Myocyte (in vitro differentiated cells): ENCODE results near the gene GPR183. TPM values are rescaled to one million over a fixed set of nuclear protein-coding genes. Genes with fewer than 3 reads are reported as not detected.

Experiments used
- DNase-seq: peaks from one replicate; pipeline ENCODE4 v3.0.0-alpha.2; 2012; ENCODE audit warnings: low read depth
- total RNA-seq: library from RNA; depleted of rRNA; stranded (reverse); fragments of >200 nt; gene quantifications from 2 replicates; pipeline ENCODE4 v1.2.3, GENCODE V29; 2014

The GPR183 gene
- total RNA-seq, 1 donor from 2014 or later, result 0.32 TPM

DNA sequence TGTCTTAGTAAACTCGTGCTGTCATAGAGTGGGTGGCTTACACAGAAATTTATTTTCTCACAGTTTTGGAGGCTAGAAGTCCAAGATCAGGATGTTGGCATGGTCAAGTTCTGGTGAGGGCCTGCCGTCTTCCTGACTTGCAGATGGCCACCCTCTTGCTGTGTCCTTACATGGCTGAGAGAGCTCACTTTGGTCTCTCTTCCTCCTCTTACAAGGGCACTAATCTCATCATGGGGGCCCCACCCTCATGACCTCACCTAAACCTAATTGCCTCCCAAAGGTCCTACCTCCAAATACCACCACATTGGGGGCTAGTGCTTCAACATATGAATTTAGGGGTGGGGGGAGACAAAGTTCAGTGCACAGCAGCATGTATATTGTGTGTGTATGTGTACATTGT is 34.7 kb downstream of the GPR183 start:
- no peak for DNase-seq

GRCh38 chr13:99271249-99271648 is 36.0 kb downstream of the GPR183 start:
- no peak for DNase-seq

DNA sequence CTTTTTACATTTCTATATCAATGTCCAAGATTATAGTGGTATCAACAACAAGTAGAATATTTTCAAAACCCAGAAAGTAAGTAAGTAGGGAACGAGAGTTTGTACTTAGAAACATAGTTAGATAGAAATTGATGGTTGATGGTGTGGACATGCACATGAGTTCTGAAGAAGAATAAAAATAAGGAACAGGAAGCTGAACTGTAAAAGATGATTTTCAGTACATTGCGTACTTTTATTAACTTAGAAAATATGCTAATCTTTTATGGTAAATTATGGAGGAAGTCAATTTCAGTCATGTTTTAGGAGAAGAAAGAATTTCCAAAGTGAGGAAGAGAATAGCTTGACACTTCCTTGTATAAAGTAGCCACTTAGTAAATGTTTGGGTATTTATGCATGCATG is 36.7 kb downstream of the GPR183 start:
- no peak for DNase-seq

DNA sequence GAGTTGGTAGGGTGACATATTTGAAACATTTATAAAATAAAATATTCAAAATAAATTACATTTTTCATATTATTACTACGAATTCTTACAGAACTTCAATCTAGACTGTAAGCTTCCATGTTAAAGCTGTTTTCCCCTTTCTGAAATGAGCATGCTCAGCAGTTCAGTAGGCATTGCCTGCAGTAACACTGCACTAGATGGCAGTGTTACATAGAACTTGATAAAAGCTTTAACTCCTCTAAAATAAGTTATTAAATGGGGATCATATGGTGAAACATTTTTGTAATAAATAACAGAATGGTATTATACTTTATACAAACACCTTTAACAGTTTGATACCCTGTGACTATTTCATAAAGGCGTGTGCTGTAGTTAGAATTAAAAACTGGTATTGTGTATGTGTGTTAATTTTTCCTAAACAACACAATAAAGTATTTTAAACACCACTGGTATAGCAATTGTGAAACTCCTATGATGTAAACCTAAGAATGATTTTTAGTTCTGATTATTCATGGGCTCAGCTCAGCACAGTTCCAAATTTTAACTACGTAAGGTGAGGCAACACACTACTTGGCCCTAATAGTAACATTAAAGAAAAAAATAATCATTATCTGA is 37.5 kb downstream of the GPR183 start:
- peak; percentile 63 for DNase-seq

GRCh38 chr13:99268822-99269221 is 38.4 kb downstream of the GPR183 start:
- no peak for DNase-seq

DNA sequence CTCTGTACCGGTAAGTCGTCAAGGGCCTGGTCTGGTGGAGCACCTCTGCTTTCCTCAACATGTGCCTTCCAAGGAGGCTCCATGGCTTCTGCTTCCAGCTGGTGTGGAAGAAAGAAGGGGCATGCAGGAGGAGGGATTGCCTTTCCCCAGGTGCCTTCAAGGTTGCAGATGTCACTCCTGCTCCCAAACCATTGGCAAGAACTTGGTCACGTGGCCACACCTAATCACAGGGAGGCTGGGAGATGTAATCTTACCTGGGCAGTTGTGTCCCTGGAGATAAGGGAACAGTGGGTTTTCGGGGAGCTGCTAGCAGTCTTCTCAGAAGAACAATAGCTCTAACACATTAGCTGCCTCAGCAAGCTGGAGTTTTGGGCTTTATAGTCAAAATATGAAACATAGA is 39.3 kb downstream of the GPR183 start:
- no peak for DNase-seq

- no peak for DNase-seq
Observed at GRCh38 chr13:99266827-99267226, 40.4 kb downstream of the GPR183 start.

DNA sequence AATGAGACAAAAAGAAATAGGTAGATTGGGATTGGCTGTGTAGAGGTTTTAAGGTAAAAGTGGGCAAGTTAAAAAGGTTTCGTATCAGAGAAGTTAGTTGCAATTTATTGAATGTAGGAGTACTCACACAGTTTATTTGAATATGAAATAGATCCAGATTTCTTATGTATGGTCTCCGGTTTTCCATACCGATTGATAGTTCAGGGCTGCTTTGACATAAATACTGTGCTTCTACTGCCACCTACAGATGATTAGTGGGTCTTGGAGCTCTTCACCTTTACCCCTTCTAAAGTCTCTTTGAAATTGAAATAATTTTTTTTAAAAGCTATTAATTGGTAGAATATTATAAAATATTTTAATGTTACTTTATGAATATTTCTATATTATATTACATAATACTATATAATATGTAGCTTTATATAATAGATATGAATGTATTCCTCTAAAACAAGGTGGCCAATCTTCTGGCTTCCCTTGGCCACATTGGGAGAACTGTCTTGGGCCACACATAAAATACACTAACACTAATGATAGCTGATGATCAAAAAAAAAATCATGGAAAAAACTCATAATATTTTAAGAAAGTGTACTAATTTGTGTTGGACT is 41.3 kb downstream of the GPR183 start:
- DNase-seq, result peak; percentile 47

DNA sequence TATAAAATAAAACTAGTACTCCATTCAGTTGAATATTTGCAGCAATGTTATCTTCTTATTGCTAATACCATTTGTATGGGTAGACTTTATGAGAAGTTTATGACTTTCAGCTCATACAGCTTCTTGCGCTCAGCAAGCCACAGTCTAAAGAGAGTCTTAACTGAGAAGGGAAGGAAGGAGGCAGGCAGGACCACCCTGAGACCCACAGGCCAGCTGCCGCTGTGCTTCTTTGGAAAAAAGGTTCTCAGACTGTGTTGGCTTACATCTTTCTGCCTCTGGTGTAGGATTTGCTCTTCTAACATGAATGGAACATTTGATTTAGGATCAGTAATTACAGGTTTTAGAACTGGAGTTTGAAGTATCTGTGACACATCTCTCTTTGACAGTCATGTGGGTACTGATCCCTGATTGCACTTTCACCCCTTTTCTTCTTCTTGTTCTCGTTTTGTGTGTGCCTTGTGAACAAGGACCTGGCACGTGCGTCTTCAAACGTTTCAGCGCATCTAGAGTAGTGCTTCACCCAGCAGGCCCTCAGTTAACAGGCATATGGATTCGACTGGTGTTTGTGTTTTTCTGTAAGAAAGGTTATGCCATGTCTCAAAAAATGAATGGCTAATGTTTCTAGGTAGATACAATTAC is 41.9 kb downstream of the GPR183 start:
- no peak for DNase-seq

DNA sequence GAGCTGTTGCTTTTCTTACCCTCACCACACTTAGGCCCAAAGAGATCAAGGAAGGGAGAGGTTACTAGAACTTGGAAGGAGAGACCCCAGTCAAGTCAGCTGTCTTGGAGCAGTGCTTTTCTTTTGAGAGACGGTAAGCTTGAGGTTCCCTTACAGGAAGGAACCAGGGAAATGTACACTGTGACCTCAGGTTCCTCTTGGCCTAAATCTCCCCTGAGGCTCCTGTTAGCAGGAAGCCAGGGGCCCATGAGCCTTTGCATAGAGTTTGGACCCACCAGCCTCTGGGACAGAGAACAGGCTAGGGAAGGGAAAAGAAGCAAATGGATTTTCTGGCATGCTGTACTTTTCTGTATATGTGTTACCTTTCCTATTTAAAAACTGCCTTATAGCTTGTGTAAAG is 43.1 kb downstream of the GPR183 start:
- DNase-seq, result no peak

DNA sequence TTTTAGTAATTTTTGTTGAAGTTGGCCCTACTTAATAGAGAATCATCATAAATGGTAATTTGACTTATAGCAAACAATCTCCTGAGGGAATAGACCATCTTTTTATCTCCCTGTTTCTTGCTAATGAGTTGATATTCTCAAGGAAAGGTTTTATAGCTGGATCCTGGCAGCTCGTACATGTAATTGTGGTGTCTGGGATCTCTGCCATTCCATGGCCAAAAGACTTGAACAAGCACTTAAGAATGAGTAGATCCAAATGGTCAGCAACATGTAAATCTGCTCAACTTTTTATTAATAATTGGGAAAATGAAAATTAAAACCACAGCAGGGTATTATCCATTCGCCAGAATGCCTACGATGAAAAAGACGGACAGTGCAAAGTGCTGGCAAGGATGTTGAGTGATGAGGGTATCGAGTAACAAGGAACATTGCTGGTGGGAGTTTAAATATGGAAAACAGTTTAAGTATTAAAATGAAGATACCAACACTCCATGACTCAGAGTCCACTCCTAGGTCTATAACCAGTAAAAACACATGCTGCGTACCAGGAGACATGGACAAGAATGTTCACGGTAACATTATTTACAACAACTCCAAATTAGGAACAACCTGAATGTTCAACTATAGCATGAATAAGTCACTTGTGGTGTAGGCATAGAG is 43.9 kb downstream of the GPR183 start:
- DNase-seq, result no peak

DNA sequence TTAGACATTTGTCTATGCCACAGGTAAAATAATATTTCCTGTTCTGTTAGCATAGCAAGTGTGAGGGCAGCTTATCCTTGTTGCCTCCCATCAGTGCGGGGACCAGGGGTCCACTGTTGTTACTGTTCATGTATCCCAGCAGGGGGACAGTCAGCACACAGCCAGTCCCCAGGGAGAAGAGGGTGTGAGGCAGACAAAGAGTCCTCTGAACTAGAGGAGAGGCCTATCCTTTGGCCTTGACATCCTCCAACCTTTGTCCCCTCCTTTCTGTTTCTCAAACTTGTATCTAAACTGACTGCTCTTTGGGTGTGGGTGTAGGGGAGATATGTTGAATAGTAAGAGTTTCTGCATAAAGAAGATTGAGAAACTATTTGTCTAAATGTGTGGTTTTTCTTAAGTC is 46.1 kb downstream of the GPR183 start:
- no peak for DNase-seq

GRCh38 chr13:99260216-99260615 is 47.0 kb downstream of the GPR183 start:
- DNase-seq, result no peak

GRCh38 chr13:99258946-99259345 is 48.3 kb downstream of the GPR183 start:
- no peak for DNase-seq

- DNase-seq, result no peak
Observed at GRCh38 chr13:99258210-99258860, 48.9 kb downstream of the GPR183 start, which contains the start of gene GPR18. GPR18 (minus strand) TSS chr13:99258379; CDS start chr13:99255872, 2,507 bp downstream.

DNA sequence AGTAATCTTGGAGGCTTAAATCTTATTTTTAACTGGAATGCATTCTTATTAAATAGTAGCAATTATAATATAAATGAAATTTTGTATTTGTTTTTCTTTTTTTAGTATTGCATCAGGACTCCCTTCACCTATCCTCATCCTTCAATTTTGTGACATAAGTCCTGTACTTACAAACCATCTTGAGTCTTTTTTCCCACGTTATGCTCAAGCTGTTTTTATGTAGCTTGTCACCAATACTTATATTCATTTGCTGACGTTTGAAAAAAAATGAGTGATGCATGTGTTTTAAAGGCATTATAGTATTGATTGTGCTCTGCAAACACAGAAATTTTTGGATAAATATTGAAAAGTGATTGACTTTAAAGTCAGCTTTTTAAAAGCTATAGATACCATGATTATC is 49.9 kb downstream of the GPR183 start:
- DNase-seq, result no peak

DNA sequence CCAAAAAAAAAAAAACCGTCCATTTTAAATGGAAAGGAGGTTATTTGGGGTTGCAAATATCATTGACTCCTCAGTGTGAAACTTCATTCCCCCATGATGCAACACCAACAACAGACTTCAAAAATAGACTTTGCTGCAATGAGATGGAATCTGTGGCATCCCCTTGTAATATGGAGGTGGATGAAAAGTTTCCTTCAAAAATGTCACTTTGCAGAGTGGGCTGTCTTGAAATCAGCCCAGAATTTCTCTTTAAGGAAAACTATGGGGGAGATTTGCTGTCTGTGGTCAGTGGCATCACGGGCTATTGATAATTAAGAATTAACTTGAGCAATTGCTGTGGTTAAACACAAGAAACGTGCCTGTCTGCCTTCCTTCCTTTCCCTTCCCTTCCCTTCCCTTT is 50.5 kb downstream of the GPR183 start:
- peak; percentile 62 for DNase-seq

DNA sequence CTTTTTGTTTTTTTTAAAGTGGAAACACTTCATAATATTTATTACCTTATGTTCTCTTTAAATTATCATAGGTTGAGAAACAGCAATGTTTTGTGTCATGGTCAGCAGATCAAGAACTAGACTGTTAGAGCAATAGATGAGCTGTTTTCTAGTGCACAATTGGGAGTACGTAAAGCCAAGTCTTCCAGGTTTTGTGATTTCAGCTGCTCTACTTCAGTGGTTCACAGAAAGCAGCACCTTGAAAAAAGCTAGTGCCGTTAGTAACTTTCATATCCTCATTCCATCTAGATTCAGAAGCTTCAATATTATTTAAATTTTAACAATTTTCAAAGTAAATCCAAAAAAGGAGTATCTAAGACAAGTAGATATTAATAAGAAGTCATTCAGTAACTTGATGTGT is 50.9 kb downstream of the GPR183 start:
- DNase-seq, result no peak

DNA sequence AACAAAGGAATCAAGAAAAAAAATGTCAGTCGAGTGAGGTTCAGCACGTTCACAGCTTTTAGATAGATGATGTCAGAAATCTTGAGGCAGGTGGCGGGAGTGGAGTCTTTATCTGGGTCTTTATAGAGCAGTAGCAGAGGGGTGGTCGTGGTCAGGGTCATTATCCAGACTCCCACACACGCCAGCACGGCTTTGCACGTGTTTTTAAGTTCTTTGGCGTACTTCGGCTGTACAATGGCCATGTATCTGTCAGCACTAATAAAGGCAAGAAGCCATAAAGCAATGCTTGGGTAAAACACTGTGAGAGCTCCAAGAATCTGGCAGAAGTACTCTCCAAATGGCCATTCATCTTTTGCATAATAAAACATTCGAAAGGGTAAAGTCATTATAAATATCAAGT is 51.9 kb downstream of the GPR183 start:
- DNase-seq, result no peak

- no peak for DNase-seq
Observed at GRCh38 chr13:99254830-99255229, 52.4 kb downstream of the GPR183 start.

DNA sequence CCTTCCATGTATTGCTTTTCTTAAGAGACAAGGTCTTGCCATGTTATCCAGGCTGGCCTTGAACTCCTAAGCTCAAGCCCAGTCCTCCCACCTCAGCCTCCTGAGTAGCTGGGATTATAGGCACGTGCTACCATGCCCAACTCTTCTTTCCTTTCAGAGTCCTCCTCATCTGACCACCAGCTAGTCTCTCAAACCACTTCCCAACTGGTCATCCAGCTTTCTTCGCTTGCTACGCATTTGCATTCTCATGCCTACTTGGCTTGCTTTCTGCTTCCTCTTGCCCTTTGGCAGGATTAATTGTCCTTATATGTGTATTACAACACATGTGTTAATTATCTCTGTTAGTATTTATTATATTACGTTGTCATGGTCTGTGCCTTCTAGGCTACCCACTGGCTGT is 55.3 kb downstream of the GPR183 start:
- DNase-seq, result no peak
